HG03196 (cell line): Measurements from ENCODE around the gene CD244.

Experiments
- ATAC-seq: cut with Tn5 transposase; IDR thresholded peaks from one replicate; pipeline ENCODE4 v1.9.1; 2021; ENCODE audit not compliant: unreplicated experiment

The CD244 gene

GRCh38 chr1:160814856-160815255 lies 47.8 kb downstream of the CD244 start:
- ATAC-seq = no peak

GRCh38 chr1:160814316-160814715 lies 48.4 kb downstream of the CD244 start:
- no peak for ATAC-seq

- ATAC-seq = no peak
Measured at GRCh38 chr1:160813215-160813614, 49.5 kb downstream of the CD244 start.

GRCh38 chr1:160811147-160811546 lies 51.5 kb downstream of the CD244 start:
- no peak for ATAC-seq

- ATAC-seq = no peak
Measured at GRCh38 chr1:160810486-160810885, 52.2 kb downstream of the CD244 start.

GRCh38 chr1:160808289-160808688 lies 54.4 kb downstream of the CD244 start:
- ATAC-seq = no peak

GRCh38 chr1:160807738-160808137 lies 54.9 kb downstream of the CD244 start:
- no peak for ATAC-seq

- ATAC-seq = no peak
Measured at GRCh38 chr1:160807247-160807646, 55.4 kb downstream of the CD244 start.

- ATAC-seq = no peak
Measured at GRCh38 chr1:160806784-160807183, 55.9 kb downstream of the CD244 start.

- no peak for ATAC-seq
Measured at GRCh38 chr1:160806109-160806665, 56.5 kb downstream of the CD244 start.

- no peak for ATAC-seq
Measured at GRCh38 chr1:160801836-160802580, 60.7 kb downstream of the CD244 start.

GRCh38 chr1:160800645-160801408 lies 61.9 kb downstream of the CD244 start:
- no peak for ATAC-seq

GRCh38 chr1:160800142-160800541 lies 62.5 kb downstream of the CD244 start:
- no peak for ATAC-seq

GRCh38 chr1:160799641-160800040 lies 63.0 kb downstream of the CD244 start:
- ATAC-seq = no peak

- ATAC-seq = no peak
Measured at GRCh38 chr1:160798439-160798838, 64.2 kb downstream of the CD244 start.

- no peak for ATAC-seq
Measured at GRCh38 chr1:160797861-160798273, 64.8 kb downstream of the CD244 start.

GRCh38 chr1:160797271-160797709 lies 65.4 kb downstream of the CD244 start:
- no peak for ATAC-seq

GRCh38 chr1:160795951-160796383 lies 66.7 kb downstream of the CD244 start, which contains the start of gene LY9:
TSS of gene LY9 (plus strand) at chr1:160796174. CDS start at chr1:160796188, 14 bp downstream.
- peak; percentile 69 for ATAC-seq

- ATAC-seq = no peak
Measured at GRCh38 chr1:160794376-160794775, 68.3 kb downstream of the CD244 start.

- peak; percentile 80 for ATAC-seq
Measured at GRCh38 chr1:160789702-160790611, 72.7 kb downstream of the CD244 start.
